GM12865 (cell line): ENCODE data around the gene RNASE1.

ENCODE experiments used
- DNase-seq: peaks from one replicate; pipeline ENCODE4 v3.0.0; 2010; ENCODE audit warnings: low read depth
- H3K4me3 ChIP-seq: 2 replicates; pipeline ENCODE4 v1.5.1; 2011; ENCODE audit warnings: mild to moderate bottlenecking, low read depth, low read length, control low read depth
- TF ChIP-seq, protein P1 (sequence below): IDR thresholded peaks from 2 replicates; pipeline ENCODE4 v1.5.1; 2011; ENCODE audit warnings: low read length, control low read depth, low read depth, inconsistent platforms; ENCODE audit not compliant: insufficient read depth; ENCODE audit errors: missing control alignments

RNASE1 gene

DNA sequence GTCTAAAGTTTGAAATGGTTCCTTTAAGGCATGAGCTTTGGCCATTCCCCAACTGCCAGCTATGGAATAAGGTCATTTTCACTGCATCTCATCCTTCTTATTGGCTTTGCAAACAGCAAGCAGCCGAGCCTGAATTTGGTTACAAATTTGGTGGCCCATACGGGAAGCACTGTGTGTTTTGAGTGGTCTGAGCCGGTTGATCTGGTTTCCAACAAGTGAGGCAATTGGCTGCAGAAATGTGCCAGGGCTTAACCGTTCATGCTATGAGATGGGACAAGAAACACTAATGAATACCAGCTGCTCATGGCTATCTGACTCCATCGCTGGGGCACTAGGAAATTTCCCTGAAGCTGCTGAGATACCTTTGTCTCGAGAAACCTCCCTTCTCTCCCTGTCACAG, 47.6 kb downstream of the RNASE1 start:
- TF ChIP-seq, protein P1, sequence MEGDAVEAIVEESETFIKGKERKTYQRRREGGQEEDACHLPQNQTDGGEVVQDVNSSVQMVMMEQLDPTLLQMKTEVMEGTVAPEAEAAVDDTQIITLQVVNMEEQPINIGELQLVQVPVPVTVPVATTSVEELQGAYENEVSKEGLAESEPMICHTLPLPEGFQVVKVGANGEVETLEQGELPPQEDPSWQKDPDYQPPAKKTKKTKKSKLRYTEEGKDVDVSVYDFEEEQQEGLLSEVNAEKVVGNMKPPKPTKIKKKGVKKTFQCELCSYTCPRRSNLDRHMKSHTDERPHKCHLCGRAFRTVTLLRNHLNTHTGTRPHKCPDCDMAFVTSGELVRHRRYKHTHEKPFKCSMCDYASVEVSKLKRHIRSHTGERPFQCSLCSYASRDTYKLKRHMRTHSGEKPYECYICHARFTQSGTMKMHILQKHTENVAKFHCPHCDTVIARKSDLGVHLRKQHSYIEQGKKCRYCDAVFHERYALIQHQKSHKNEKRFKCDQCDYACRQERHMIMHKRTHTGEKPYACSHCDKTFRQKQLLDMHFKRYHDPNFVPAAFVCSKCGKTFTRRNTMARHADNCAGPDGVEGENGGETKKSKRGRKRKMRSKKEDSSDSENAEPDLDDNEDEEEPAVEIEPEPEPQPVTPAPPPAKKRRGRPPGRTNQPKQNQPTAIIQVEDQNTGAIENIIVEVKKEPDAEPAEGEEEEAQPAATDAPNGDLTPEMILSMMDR: no peak
- DNase-seq: no peak
- no peak overlapping the region for H3K4me3 ChIP-seq

DNA sequence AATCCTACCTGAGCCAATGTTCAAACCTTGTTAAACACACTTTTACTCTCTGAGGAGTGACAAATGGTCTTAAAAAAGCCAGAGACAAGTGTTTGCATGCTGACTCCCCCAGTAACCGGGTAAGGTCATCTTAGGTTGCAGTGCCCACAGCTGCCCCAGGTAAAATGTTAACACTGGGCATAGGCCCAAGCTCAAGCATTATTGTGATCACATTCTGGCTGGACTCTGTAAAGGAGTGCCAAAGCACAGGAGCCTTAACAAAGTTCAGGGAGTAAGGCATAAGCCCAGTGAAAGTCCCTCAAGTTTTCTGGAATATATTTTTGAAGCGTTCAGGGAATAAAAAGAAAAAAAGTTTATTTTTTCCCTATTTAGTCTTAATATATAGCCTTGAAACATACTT, 48.3 kb downstream of the RNASE1 start:
- no peak for DNase-seq
- no peak overlapping the region for H3K4me3 ChIP-seq
- TF ChIP-seq, protein P1: no peak

DNA sequence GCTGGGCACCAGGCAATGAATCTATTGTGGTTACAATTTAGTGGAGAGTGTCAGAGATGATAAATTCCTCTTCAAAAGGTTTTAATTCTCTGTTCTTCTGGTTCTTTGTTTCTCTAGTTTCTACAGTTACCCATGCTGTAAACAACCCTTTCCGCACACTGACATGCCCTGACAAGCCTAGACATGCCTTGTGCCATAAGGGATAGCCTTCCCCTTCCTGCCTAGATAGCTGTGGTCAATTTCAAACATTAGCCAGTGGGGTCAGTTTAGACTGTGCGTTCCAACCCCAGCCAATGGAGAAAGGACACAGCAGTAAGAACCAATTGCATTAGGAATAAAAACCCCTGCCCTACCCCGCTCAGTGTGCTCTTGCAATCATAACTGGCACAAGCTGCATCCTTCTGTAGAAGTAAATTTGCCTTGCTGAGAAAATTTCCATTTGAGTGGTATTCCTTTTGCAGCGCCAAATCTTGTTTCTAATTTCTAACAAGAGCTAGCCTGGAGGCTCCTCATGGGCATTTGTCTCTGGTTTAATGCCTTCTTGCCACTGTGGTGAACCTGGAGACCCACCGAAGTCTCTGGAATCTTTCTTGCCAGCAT, 50.6 kb downstream of the RNASE1 start:
- no peak for DNase-seq
- TF ChIP-seq, protein P1: no peak
- H3K4me3 ChIP-seq: no peak overlapping the region
